NAMALWA (cell line): ENCODE measurements around the gene RTN4RL1.
"Not testable (repeated sequence)": the region's sequence is repeated elsewhere in the genome, so short reads cannot be mapped to it uniquely, and the experiment has no call there.

ENCODE experiments used
- DNase-seq: peaks from one replicate; pipeline ENCODE4 v3.0.0-alpha.2; 2015; ENCODE audit warnings: low spot score

RTN4RL1 gene

GRCh38 chr17:1895479-1895878 lies 129.7 kb downstream of the RTN4RL1 start:
- not testable (repeated sequence) for DNase-seq

- DNase-seq = no peak
Measured at GRCh38 chr17:1894753-1895339, 130.3 kb downstream of the RTN4RL1 start.

- DNase-seq = no peak
Measured at GRCh38 chr17:1890758-1891450, 134.2 kb downstream of the RTN4RL1 start.

- no peak for DNase-seq
Measured at GRCh38 chr17:1888741-1889140, 136.4 kb downstream of the RTN4RL1 start.
